ENCODE measurements around the gene NTSR1. TPM values are rescaled to one million over a fixed set of nuclear protein-coding genes. Genes with fewer than 3 reads are reported as not detected.

NTSR1 gene
- total RNA-seq, 1 experiment from 2014 or later, result 44.1 TPM

- Histone ChIP-seq H3K9me3 (ENCODE audit: control insufficient read depth, insufficient read depth, low read depth, low read length) (peaks cover 7% of the 10 kb centered on the region; the same call in 1 of the 2 replicates), H3K4me3 (ENCODE audit: low read depth in 2 of 2, low read length in 2 of 2) (no peak overlapping the region), H3K36me3 (ENCODE audit: control insufficient read depth, insufficient read depth, low read length) (no peaks in the 10 kb centered on the region), H3K27me3 (ENCODE audit: control insufficient read depth, insufficient read depth, low read length) (no peaks in the 10 kb centered on the region), H3K4me1 (ENCODE audit: control insufficient read depth, insufficient read depth, low read length) (peaks cover 58% of the 10 kb centered on the region), H3K27ac (ENCODE audit: low read length) (peak overlapping the region; percentile 7; the same call in 1 of the 2 replicates)
- no peak for ATAC-seq
- POLR2A ChIA-PET, result interaction anchor here (0.6 kb wide), 3 partner anchors 15 to 75 kb away, joined by 4 to 6 read pairs (median 6); no protein-coding TSS in a partner anchor
- in situ Hi-C loops (cut with HindIII; ENCODE audit: low pct_unique_long_range_greater_than_20kb, low sequenced_read_pairs) (no loop called here), intact Hi-C loops (cut with micrococcal nuclease; ENCODE audit: unreplicated experiment) (no loop called here)
- BruUV-seq (replicated peaks), result no TSS peak
- TF ChIP-seq SIN3A (IDR thresholded peaks at IDR 0.05; ENCODE audit: borderline replicate concordance, insufficient read depth, low read depth, low read length), result no peak
- TF ChIP-seq, protein P1, sequence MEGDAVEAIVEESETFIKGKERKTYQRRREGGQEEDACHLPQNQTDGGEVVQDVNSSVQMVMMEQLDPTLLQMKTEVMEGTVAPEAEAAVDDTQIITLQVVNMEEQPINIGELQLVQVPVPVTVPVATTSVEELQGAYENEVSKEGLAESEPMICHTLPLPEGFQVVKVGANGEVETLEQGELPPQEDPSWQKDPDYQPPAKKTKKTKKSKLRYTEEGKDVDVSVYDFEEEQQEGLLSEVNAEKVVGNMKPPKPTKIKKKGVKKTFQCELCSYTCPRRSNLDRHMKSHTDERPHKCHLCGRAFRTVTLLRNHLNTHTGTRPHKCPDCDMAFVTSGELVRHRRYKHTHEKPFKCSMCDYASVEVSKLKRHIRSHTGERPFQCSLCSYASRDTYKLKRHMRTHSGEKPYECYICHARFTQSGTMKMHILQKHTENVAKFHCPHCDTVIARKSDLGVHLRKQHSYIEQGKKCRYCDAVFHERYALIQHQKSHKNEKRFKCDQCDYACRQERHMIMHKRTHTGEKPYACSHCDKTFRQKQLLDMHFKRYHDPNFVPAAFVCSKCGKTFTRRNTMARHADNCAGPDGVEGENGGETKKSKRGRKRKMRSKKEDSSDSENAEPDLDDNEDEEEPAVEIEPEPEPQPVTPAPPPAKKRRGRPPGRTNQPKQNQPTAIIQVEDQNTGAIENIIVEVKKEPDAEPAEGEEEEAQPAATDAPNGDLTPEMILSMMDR (IDR thresholded peaks at IDR 0.05), result no peak
- TF ChIP-seq TCF7L2 (IDR thresholded peaks at IDR 0.05; ENCODE audit: low read depth, low read length), result no peak
- no peak for TF ChIP-seq POLR2AphosphoS5 (IDR thresholded peaks at IDR 0.05; ENCODE audit: low read depth, low read length)
- TF ChIP-seq REST (IDR thresholded peaks at IDR 0.05; ENCODE audit: insufficient read depth in 1 of 2, low read depth in 2 of 2, low read length in 1 of 2), result no peak
- no peak for DNase-seq (ENCODE audit: low read depth, low spot score)
- CTCF ChIA-PET, result interaction anchor here (0.6 kb wide), 1 partner anchor 149 kb away, joined by 7 read pairs; no protein-coding TSS in a partner anchor
These were observed 10.8 kb downstream of the NTSR1 start for GRCh38 chr20:62719250-62719935.

- Histone ChIP-seq H3K27me3 (ENCODE audit: control insufficient read depth, insufficient read depth, low read length) (no peaks in the 10 kb centered on the region), H3K36me3 (ENCODE audit: control insufficient read depth, insufficient read depth, low read length) (no peaks in the 10 kb centered on the region), H3K9me3 (ENCODE audit: control insufficient read depth, insufficient read depth, low read depth, low read length) (peaks cover 7% of the 10 kb centered on the region; the same call in 1 of the 2 replicates), H3K4me3 (ENCODE audit: low read depth in 2 of 2, low read length in 2 of 2) (no peak overlapping the region), H3K4me1 (ENCODE audit: control insufficient read depth, insufficient read depth, low read length) (peaks cover 38% of the 10 kb centered on the region), H3K27ac (ENCODE audit: low read length) (peak overlapping the region; percentile 60; the same call in 1 of the 2 replicates)
- POLR2A ChIA-PET, result no interaction called here
- BruUV-seq (replicated peaks), result no TSS peak
- ATAC-seq (no peak), DNase-seq (ENCODE audit: low read depth, low spot score) (no peak)
- CTCF ChIA-PET, result no interaction called here
- intact Hi-C loops (cut with micrococcal nuclease; ENCODE audit: unreplicated experiment) (no loop called here), in situ Hi-C loops (cut with HindIII; ENCODE audit: low pct_unique_long_range_greater_than_20kb, low sequenced_read_pairs) (no loop called here)
- TF ChIP-seq TCF7L2 (IDR thresholded peaks at IDR 0.05; ENCODE audit: low read depth, low read length), result no peak
These were observed 13.1 kb downstream of the NTSR1 start for GRCh38 chr20:62721511-62722370.

All from Panc1 (cell line).